Measurements from ENCODE around the gene SVIL.

Gene SVIL

DNA sequence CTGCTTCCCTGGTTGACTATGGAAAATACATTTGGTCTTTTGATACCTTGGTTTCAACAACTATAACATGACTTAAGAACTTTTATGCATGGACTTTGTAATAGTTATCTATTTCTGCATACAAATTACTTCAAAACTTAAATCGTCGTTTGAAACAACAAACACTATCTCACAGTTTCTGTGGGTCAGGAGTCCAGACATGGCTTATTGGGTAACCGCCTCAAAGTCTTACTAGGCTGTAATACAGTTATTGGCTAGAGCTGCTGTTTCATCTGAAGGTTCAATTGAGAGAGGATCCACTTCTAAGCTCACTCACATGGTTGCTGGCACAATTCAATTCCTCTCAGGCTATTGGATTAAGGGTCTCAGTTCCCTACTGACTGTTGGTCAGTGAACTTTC lies 210.8 kb downstream of the SVIL start:
- no CpG with 5 or more reads among the region's 3 CpGs for WGBS (ENCODE audit: extremely low coverage, insufficient coverage, insufficient read length)
- Histone ChIP-seq H3K27ac (ENCODE audit: low read depth, low read length) (no peak overlapping the region), H3K4me1 (ENCODE audit: control insufficient read depth in 1 of 2, insufficient read depth in 2 of 2, low read length in 2 of 2) (no peaks in the 10 kb centered on the region), H3K23ac (ENCODE audit: low read length) (no peak overlapping the region), H4K8ac (ENCODE audit: low read depth, low read length) (no peak overlapping the region), H4K91ac (ENCODE audit: low read depth, low read length) (no peak overlapping the region), H2BK120ac (ENCODE audit: insufficient read depth, low read length, poor library complexity) (no peak overlapping the region), H3K9me3 (ENCODE audit: insufficient read depth, low read depth, low read length) (no peaks in the 10 kb centered on the region), H3K4me3 (ENCODE audit: low read depth, low read length) (no peak overlapping the region), H3K27me3 (ENCODE audit: insufficient read depth, low read length) (no peaks in the 10 kb centered on the region), H2AK5ac (ENCODE audit: low read length) (no peak overlapping the region), H2BK5ac (ENCODE audit: low read depth, low read length, poor library complexity) (no peak overlapping the region), H3K14ac (ENCODE audit: low read length) (no peak overlapping the region), H3K9ac (ENCODE audit: low read length) (no peak overlapping the region), H3K4me2 (ENCODE audit: low read length) (no peak overlapping the region), H3K18ac (ENCODE audit: low read length) (no peak overlapping the region), H3K79me1 (ENCODE audit: low read length) (no peaks in the 10 kb centered on the region), H3K79me2 (ENCODE audit: control insufficient read depth, insufficient read depth, low read length, poor library complexity) (no peaks in the 10 kb centered on the region), H3K36me3 (ENCODE audit: control insufficient read depth in 1 of 2, insufficient read depth in 2 of 2, low read length in 2 of 2) (no peaks in the 10 kb centered on the region), H2BK12ac (ENCODE audit: low read length) (no peak overlapping the region), H4K12ac (ENCODE audit: low read depth, low read length) (no peak overlapping the region), H3K4ac (ENCODE audit: low read depth, low read length) (no peak overlapping the region), H2AFZ (ENCODE audit: insufficient read depth, low read length, poor library complexity) (no peak overlapping the region)
- DNase-seq: no peak

DNA sequence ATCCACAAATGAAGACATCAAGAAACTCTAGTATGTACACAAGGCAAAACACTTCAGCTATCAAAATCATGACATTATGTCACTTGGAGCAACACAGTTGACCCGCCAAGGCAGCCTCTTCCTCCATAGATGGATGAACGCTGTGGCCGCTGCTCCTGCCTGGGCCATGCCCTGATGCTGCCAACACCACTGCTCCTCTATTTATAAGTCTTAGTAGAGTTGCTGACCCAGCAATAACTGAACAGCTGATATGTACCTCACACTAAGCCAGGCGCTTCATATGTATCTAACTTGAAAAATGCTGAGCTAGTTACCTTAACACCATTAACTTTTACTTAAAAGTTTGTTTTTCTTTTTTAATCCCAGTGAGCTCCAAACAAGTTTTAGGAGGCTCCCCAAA lies 214.0 kb downstream of the SVIL start:
- H3K4ac ChIP-seq (ENCODE audit: low read depth, low read length): no peak overlapping the region
- H2AFZ ChIP-seq (ENCODE audit: insufficient read depth, low read length, poor library complexity): no peak overlapping the region
- no peak for DNase-seq
- no peak overlapping the region for H2AK5ac ChIP-seq (ENCODE audit: low read length)
- no peaks in the 10 kb centered on the region for H3K9me3 ChIP-seq (ENCODE audit: insufficient read depth, low read depth, low read length)
- no peak overlapping the region for H4K12ac ChIP-seq (ENCODE audit: low read depth, low read length)
- H2BK5ac ChIP-seq (ENCODE audit: low read depth, low read length, poor library complexity): no peak overlapping the region
- no peak overlapping the region for H2BK120ac ChIP-seq (ENCODE audit: insufficient read depth, low read length, poor library complexity)
- no peak overlapping the region for H3K4me2 ChIP-seq (ENCODE audit: low read length)
- H3K18ac ChIP-seq (ENCODE audit: low read length): no peak overlapping the region
- H3K36me3 ChIP-seq (ENCODE audit: control insufficient read depth in 1 of 2, insufficient read depth in 2 of 2, low read length in 2 of 2): no peaks in the 10 kb centered on the region
- no peak overlapping the region for H4K91ac ChIP-seq (ENCODE audit: low read depth, low read length)
- H3K9ac ChIP-seq (ENCODE audit: low read length): no peak overlapping the region
- no peaks in the 10 kb centered on the region for H3K79me2 ChIP-seq (ENCODE audit: control insufficient read depth, insufficient read depth, low read length, poor library complexity)
- no peak overlapping the region for H3K23ac ChIP-seq (ENCODE audit: low read length)
- no CpG with 5 or more reads among the region's 4 CpGs for WGBS (ENCODE audit: extremely low coverage, insufficient coverage, insufficient read length)
- H3K4me1 ChIP-seq (ENCODE audit: control insufficient read depth in 1 of 2, insufficient read depth in 2 of 2, low read length in 2 of 2): no peaks in the 10 kb centered on the region
- no peak overlapping the region for H4K8ac ChIP-seq (ENCODE audit: low read depth, low read length)
- no peaks in the 10 kb centered on the region for H3K79me1 ChIP-seq (ENCODE audit: low read length)
- H3K27ac ChIP-seq (ENCODE audit: low read depth, low read length): no peak overlapping the region
- H3K14ac ChIP-seq (ENCODE audit: low read length): no peak overlapping the region
- H3K27me3 ChIP-seq (ENCODE audit: insufficient read depth, low read length): no peaks in the 10 kb centered on the region
- no peak overlapping the region for H2BK12ac ChIP-seq (ENCODE audit: low read length)
- no peak overlapping the region for H3K4me3 ChIP-seq (ENCODE audit: low read depth, low read length)

DNA sequence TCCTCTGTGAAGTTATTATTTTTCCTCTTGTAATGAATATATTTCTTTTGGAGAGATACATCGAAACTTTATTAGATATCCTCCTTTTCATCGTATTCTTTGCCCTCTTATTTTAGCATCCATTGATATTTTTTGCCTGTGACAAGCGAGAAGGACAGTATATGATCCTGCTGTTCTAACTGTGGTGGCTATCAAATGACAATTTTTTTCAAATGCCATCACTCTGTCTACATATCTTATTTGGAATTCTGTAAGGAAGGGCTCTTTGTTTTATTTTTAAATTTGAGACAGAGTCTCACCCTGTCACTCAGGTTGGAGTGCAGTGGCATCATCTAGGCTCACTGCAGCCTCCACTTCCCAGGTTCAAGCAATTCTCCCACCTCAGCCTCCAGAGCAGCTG lies 217.4 kb downstream of the SVIL start:
- DNase-seq: no peak
- Histone ChIP-seq H2BK5ac (ENCODE audit: low read depth, low read length, poor library complexity) (no peak overlapping the region), H3K27me3 (ENCODE audit: insufficient read depth, low read length) (no peaks in the 10 kb centered on the region), H3K4me1 (ENCODE audit: control insufficient read depth in 1 of 2, insufficient read depth in 2 of 2, low read length in 2 of 2) (no peaks in the 10 kb centered on the region), H3K23ac (ENCODE audit: low read length) (no peak overlapping the region), H4K8ac (ENCODE audit: low read depth, low read length) (no peak overlapping the region), H3K4ac (ENCODE audit: low read depth, low read length) (no peak overlapping the region), H3K9ac (ENCODE audit: low read length) (no peak overlapping the region), H2BK12ac (ENCODE audit: low read length) (no peak overlapping the region), H2AFZ (ENCODE audit: insufficient read depth, low read length, poor library complexity) (no peak overlapping the region), H3K79me1 (ENCODE audit: low read length) (no peaks in the 10 kb centered on the region), H2BK120ac (ENCODE audit: insufficient read depth, low read length, poor library complexity) (no peak overlapping the region), H3K36me3 (ENCODE audit: control insufficient read depth in 1 of 2, insufficient read depth in 2 of 2, low read length in 2 of 2) (no peaks in the 10 kb centered on the region), H3K14ac (ENCODE audit: low read length) (no peak overlapping the region), H3K4me2 (ENCODE audit: low read length) (no peak overlapping the region), H4K91ac (ENCODE audit: low read depth, low read length) (no peak overlapping the region), H4K12ac (ENCODE audit: low read depth, low read length) (no peak overlapping the region), H3K27ac (ENCODE audit: low read depth, low read length) (no peak overlapping the region), H3K79me2 (ENCODE audit: control insufficient read depth, insufficient read depth, low read length, poor library complexity) (no peaks in the 10 kb centered on the region), H3K18ac (ENCODE audit: low read length) (no peak overlapping the region), H2AK5ac (ENCODE audit: low read length) (no peak overlapping the region), H3K9me3 (ENCODE audit: insufficient read depth, low read depth, low read length) (no peaks in the 10 kb centered on the region), H3K4me3 (ENCODE audit: low read depth, low read length) (no peak overlapping the region)
- no CpG with 5 or more reads among the region's 3 CpGs for WGBS (ENCODE audit: extremely low coverage, insufficient coverage, insufficient read length)

DNA sequence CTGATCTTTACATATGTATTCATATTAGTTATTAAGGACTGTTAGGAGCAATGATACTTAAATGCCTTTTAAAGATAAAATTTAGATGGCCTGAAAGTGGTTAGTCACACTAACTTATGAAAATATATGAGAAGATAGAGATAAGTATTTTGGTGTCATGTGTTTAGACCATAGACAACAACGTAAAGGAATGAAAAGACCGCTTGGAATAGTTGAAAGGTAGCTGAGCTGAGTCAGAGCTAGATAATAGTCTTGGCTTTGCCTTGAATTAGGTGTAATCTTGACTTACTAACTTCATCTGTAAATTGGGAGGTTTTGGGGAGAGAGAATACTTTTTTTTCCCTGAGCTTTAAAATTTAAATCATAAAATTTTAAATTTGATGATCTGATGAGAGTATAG lies 218.9 kb downstream of the SVIL start:
- DNase-seq: peak; percentile 42 to 84
- Histone ChIP-seq H3K27me3 (ENCODE audit: insufficient read depth, low read length) (no peaks in the 10 kb centered on the region), H3K36me3 (ENCODE audit: control insufficient read depth in 1 of 2, insufficient read depth in 2 of 2, low read length in 2 of 2) (no peaks in the 10 kb centered on the region), H3K79me1 (ENCODE audit: low read length) (no peaks in the 10 kb centered on the region), H4K12ac (ENCODE audit: low read depth, low read length) (no peak overlapping the region), H2BK5ac (ENCODE audit: low read depth, low read length, poor library complexity) (no peak overlapping the region), H2BK120ac (ENCODE audit: insufficient read depth, low read length, poor library complexity) (no peak overlapping the region), H3K23ac (ENCODE audit: low read length) (no peak overlapping the region), H4K8ac (ENCODE audit: low read depth, low read length) (no peak overlapping the region), H3K9ac (ENCODE audit: low read length) (no peak overlapping the region), H2AK5ac (ENCODE audit: low read length) (no peak overlapping the region), H3K4me1 (ENCODE audit: control insufficient read depth in 1 of 2, insufficient read depth in 2 of 2, low read length in 2 of 2) (no peaks in the 10 kb centered on the region), H3K4me3 (ENCODE audit: low read depth, low read length) (no peak overlapping the region), H3K27ac (ENCODE audit: low read depth, low read length) (no peak overlapping the region), H3K9me3 (ENCODE audit: insufficient read depth, low read depth, low read length) (no peaks in the 10 kb centered on the region), H3K14ac (ENCODE audit: low read length) (no peak overlapping the region), H3K4me2 (ENCODE audit: low read length) (no peak overlapping the region), H3K79me2 (ENCODE audit: control insufficient read depth, insufficient read depth, low read length, poor library complexity) (no peaks in the 10 kb centered on the region), H3K18ac (ENCODE audit: low read length) (no peak overlapping the region), H4K91ac (ENCODE audit: low read depth, low read length) (no peak overlapping the region), H2AFZ (ENCODE audit: insufficient read depth, low read length, poor library complexity) (no peak overlapping the region), H2BK12ac (ENCODE audit: low read length) (no peak overlapping the region), H3K4ac (ENCODE audit: low read depth, low read length) (no peak overlapping the region)
- no CpG with 5 or more reads among the region's 2 CpGs for whole genome bisulfite sequencing (ENCODE audit: extremely low coverage, insufficient coverage, insufficient read length)

Measured in trophoblast cell (in vitro differentiated cells and primary cell).